ENCODE data around the gene NDUFS1. TPM values are rescaled to one million over a fixed set of nuclear protein-coding genes. Genes with fewer than 3 reads are reported as not detected.

Gene NDUFS1
- polyA plus RNA-seq, 1 of the 3 experiments (the other 2 are of a cell fraction), result 54.8 TPM

DNA sequence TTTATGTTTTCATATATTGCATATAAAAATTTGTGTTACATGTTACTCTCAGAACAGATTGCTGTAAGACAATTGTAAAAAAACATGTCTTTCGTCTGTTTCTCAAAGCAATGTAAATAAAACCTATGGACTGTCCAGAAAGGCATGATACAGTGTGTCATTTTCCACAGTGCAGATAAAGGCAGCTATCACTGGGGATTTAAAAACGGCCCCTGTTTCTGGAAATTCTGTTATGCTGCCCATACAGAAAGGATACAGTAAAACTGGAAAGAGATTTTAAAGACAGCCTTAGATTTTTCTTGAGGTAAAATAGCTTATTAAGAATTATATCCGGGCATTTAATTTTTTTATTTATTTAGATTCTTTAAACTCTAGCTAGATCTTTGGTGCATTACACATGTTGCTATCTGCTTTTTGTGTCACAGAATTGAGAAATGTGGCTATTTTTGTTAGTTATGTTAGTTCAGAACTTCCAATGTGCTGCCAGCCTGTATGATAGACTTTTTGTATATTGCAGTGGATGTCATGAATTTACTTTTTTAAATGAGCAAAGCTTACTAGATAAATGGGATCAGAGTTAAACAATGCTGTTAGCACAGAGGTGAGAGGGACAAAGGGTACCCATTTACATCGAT is 72.4 kb downstream of the NDUFS1 start:
- Histone ChIP-seq H3K36me3 (replicated peaks in 1 of 2; ENCODE audit: control insufficient read depth in 1 of 2, insufficient read depth in 2 of 2, low read length in 1 of 2) (no peaks in the 10 kb centered on the region), H3K4me3 (ENCODE audit: low read depth in 2 of 2, low read length in 1 of 2) (peak overlapping the region; percentile 78 to 86), H3K27ac (ENCODE audit: low read depth in 2 of 2, low read length in 1 of 2) (peak overlapping the region; percentile 98 to 99), H3K9me2 (no peaks in the 10 kb centered on the region), H3K4me2 (peak overlapping the region; percentile 96), H2AFZ (ENCODE audit: low read depth) (peak overlapping the region; percentile 100), H3F3A (replicated peaks; ENCODE audit: insufficient read depth) (peaks cover 25% of the 10 kb centered on the region), H3K4me1 (ENCODE audit: control insufficient read depth in 1 of 2, insufficient read depth in 2 of 2, low read depth in 1 of 2, low read length in 1 of 2) (peaks cover 0 to 5% of the 10 kb centered on the region in 2 experiments; a peak in 2 of 4 replicates), H4K20me1 (ENCODE audit: insufficient read depth) (no peaks in the 10 kb centered on the region), H3K79me2 (ENCODE audit: insufficient read depth) (peaks cover 64% of the 10 kb centered on the region), H3K27me3 (ENCODE audit: insufficient read depth) (no peaks in the 10 kb centered on the region), H3K9ac (peak overlapping the region; percentile 99), H3K9me3 (no peaks in the 10 kb centered on the region)
- CTCF ChIA-PET, result interaction anchor here (0.6 to 1.8 kb wide), 6 partner anchors 10 to 58 kb away, joined by 3 to 12 read pairs (median 6); no protein-coding TSS in a partner anchor
- POLR2A ChIA-PET, result interaction anchor here (1.0 kb wide), 1 partner anchor 73 kb away, joined by 7 read pairs; the partner anchor contains the start of genes EEF1B2 and NDUFS1
- no peak for TF ChIP-seq NRF1 (IDR thresholded peaks at IDR 0.05; ENCODE audit: low read depth, low read length)
- peak; percentile 89 for TF ChIP-seq MXI1 (IDR thresholded peaks at IDR 0.05; ENCODE audit: low read depth, low read length)
- peak; percentile 44 for DNase-seq
- WGBS (ENCODE audit: low lambda C conversion rate), result 10% methylated on average over 4 of the region's 4 CpGs

- peak within 1 kb of the TSS; percentile 78 to 86 for H3K4me3 ChIP-seq (ENCODE audit: low read depth in 2 of 2, low read length in 1 of 2)
- H2AFZ ChIP-seq (ENCODE audit: low read depth), result peak within 1 kb of the TSS; percentile 100
- H3K9ac ChIP-seq, result peak within 1 kb of the TSS; percentile 99
- no peaks in the 10 kb centered on the region for H3K9me3 ChIP-seq
- peaks cover 73% of the 10 kb centered on the region for H3K79me2 ChIP-seq (ENCODE audit: insufficient read depth)
- no peaks in the 10 kb centered on the region for H3K9me2 ChIP-seq
- WGBS (ENCODE audit: low lambda C conversion rate), result under 1% methylated on average over 33 of the region's 39 CpGs
- peak within 1 kb of the TSS; percentile 98 to 99 for H3K27ac ChIP-seq (ENCODE audit: low read depth in 2 of 2, low read length in 1 of 2)
- peaks cover 0 to 5% of the 10 kb centered on the region in 2 experiments; a peak in 2 of 4 replicates for H3K4me1 ChIP-seq (ENCODE audit: control insufficient read depth in 1 of 2, insufficient read depth in 2 of 2, low read depth in 1 of 2, low read length in 1 of 2)
- H3K36me3 ChIP-seq (replicated peaks in 1 of 2; ENCODE audit: control insufficient read depth in 1 of 2, insufficient read depth in 2 of 2, low read length in 1 of 2), result no peaks in the 10 kb centered on the region
- ChIA-PET POLR2A (interaction anchor here (0.6 to 1.0 kb wide), 4 partner anchors 33 to 74 kb away, joined by 3 to 7 read pairs (median 4); partner anchors contain the start of genes EEF1B2 and NDUFS1), CTCF (interaction anchor here (0.6 to 1.8 kb wide), 5 partner anchors 11 to 124 kb away, joined by 3 to 12 read pairs (median 7); no protein-coding TSS in a partner anchor)
- no peaks in the 10 kb centered on the region for H3K27me3 ChIP-seq (ENCODE audit: insufficient read depth)
- H4K20me1 ChIP-seq (ENCODE audit: insufficient read depth), result no peaks in the 10 kb centered on the region
- peaks cover 28% of the 10 kb centered on the region for H3F3A ChIP-seq (replicated peaks; ENCODE audit: insufficient read depth)
- peak; percentile 84 for DNase-seq
- H3K4me2 ChIP-seq, result peak within 1 kb of the TSS; percentile 96
- TF ChIP-seq NFIC (IDR thresholded peaks at IDR 0.05; ENCODE audit: borderline replicate concordance) (no peak), TEAD4 (IDR thresholded peaks at IDR 0.05; ENCODE audit: borderline replicate concordance, insufficient read depth) (no peak), NRF1 (IDR thresholded peaks at IDR 0.05; ENCODE audit: low read depth, low read length) (no peak), TAF1 (IDR thresholded peaks at IDR 0.05; ENCODE audit: borderline replicate concordance, low read depth, low read length) (peak; percentile 80), RFX5 (IDR thresholded peaks at IDR 0.05; ENCODE audit: low read length) (peak; percentile 41; the same call in 1 of the 2 replicates), MAX (IDR thresholded peaks at IDR 0.05; ENCODE audit: low read depth) (no peak; the same call in 1 of the 2 replicates), REST (IDR thresholded peaks at IDR 0.05; ENCODE audit: low read depth, low read length) (0 out of 2 replicates have a peak, but pooled peaks have one; percentile 42), RCOR1 (IDR thresholded peaks at IDR 0.05; ENCODE audit: low read length) (peak; percentile 16; the same call in 1 of the 2 replicates), SIN3A (IDR thresholded peaks at IDR 0.05; ENCODE audit: borderline replicate concordance, low read depth, low read length) (peak; percentile 66; the same call in 1 of the 2 replicates), GABPA (IDR thresholded peaks at IDR 0.05; ENCODE audit: low read depth) (no peak), ELF1 (IDR thresholded peaks at IDR 0.05) (no peak), GATA2 (CRISPR knock-in tag; IDR thresholded peaks at IDR 0.05) (no peak)
- TF ChIP-seq, protein P1, sequence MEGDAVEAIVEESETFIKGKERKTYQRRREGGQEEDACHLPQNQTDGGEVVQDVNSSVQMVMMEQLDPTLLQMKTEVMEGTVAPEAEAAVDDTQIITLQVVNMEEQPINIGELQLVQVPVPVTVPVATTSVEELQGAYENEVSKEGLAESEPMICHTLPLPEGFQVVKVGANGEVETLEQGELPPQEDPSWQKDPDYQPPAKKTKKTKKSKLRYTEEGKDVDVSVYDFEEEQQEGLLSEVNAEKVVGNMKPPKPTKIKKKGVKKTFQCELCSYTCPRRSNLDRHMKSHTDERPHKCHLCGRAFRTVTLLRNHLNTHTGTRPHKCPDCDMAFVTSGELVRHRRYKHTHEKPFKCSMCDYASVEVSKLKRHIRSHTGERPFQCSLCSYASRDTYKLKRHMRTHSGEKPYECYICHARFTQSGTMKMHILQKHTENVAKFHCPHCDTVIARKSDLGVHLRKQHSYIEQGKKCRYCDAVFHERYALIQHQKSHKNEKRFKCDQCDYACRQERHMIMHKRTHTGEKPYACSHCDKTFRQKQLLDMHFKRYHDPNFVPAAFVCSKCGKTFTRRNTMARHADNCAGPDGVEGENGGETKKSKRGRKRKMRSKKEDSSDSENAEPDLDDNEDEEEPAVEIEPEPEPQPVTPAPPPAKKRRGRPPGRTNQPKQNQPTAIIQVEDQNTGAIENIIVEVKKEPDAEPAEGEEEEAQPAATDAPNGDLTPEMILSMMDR (IDR thresholded peaks at IDR 0.05), result peak; percentile 55
- TF ChIP-seq, protein P2, sequence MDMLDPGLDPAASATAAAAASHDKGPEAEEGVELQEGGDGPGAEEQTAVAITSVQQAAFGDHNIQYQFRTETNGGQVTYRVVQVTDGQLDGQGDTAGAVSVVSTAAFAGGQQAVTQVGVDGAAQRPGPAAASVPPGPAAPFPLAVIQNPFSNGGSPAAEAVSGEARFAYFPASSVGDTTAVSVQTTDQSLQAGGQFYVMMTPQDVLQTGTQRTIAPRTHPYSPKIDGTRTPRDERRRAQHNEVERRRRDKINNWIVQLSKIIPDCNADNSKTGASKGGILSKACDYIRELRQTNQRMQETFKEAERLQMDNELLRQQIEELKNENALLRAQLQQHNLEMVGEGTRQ (IDR thresholded peaks at IDR 0.05; ENCODE audit: borderline replicate concordance, low read depth, low read length), result no peak
- TF ChIP-seq, protein P3, sequence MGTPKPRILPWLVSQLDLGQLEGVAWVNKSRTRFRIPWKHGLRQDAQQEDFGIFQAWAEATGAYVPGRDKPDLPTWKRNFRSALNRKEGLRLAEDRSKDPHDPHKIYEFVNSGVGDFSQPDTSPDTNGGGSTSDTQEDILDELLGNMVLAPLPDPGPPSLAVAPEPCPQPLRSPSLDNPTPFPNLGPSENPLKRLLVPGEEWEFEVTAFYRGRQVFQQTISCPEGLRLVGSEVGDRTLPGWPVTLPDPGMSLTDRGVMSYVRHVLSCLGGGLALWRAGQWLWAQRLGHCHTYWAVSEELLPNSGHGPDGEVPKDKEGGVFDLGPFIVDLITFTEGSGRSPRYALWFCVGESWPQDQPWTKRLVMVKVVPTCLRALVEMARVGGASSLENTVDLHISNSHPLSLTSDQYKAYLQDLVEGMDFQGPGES (IDR thresholded peaks at IDR 0.05; ENCODE audit: low read depth, low read length), result no peak
Observed at GRCh38 chr2:206085742-206086445, 73.3 kb downstream of the NDUFS1 start, which contains the start of gene INO80D. Gene INO80D (minus strand): TSS chr2:206086174. CDS start chr2:206063016, 23,158 bp downstream.

Measured in SK-N-SH (cell line).